Measurements from ENCODE around the gene IFIT1.

Gene IFIT1

DNA sequence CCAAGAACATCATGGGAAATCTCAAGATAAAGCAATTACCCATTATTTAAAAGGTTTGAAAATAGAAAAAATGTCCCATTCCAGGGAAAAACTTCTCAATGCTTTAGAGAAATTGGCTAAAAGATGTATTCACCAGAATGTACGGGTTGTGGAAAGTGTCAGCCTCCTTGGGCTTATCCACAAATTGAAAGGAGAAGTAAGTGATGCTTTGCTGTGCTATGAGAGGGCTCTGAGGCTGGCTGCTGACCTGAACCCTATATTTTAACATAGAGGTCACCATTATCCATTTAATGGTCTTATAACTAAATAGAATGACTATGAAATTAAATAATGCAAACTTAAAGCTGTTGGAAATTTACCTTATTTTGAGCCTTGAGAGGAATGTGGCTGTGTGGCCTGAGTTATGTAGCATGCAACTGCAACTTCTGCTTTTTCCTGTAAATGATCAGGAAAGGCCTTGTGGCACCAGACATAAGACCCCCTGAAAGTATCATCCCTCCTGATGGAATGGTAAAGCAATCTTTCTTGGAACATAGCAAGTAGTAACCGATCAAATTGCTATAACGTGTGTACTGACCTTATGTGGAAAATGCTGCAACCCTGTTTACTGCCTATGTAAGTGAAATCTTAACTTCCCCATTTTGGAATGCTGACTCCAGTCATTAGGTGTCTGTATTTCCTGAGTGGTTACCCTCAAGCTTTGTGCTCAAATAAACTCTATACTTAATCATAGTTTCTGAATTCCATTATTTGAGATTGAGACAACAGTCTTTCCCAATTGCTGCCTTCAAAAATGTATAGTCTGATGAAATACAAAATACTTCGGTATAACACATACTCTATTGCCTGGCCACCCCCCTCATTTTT lies 7.7 kb upstream of the IFIT1 start:
- H4K20me1 ChIP-seq (ENCODE audit: insufficient read depth, low read length): no peaks in the 10 kb centered on the region
- H3F3A ChIP-seq (ENCODE audit: insufficient read depth, low read length): no peaks in the 10 kb centered on the region
- H3K4me2 ChIP-seq (ENCODE audit: low read length): no peak overlapping the region
- H3K9me3 ChIP-seq (ENCODE audit: low read length): no peaks in the 10 kb centered on the region
- H3K79me2 ChIP-seq (ENCODE audit: insufficient read depth, low read length): no peaks in the 10 kb centered on the region
- H3K4me3 ChIP-seq (ENCODE audit: low read depth, low read length, poor library complexity, severe bottlenecking): no peak overlapping the region
- no peak overlapping the region for H3K27ac ChIP-seq (ENCODE audit: low read depth, low read length, poor library complexity, severe bottlenecking)
- TF ChIP-seq CTCF (IDR thresholded peaks at IDR 0.05; ENCODE audit: low read length) (no peak), EZH2 (IDR thresholded peaks at IDR 0.05; ENCODE audit: borderline replicate concordance, low read length) (no peak)
- no peaks in the 10 kb centered on the region for H3K27me3 ChIP-seq (ENCODE audit: insufficient read depth, low read length)
- no peaks in the 10 kb centered on the region for H3K36me3 ChIP-seq (ENCODE audit: insufficient read depth, low read length)
- H3K9ac ChIP-seq (ENCODE audit: low read length): no peak overlapping the region
- no peaks in the 10 kb centered on the region for H3K4me1 ChIP-seq (ENCODE audit: insufficient read depth, low read length, severe bottlenecking)
- no peak overlapping the region for H2AFZ ChIP-seq (ENCODE audit: low read length)
- no peaks in the 10 kb centered on the region for H3K9me2 ChIP-seq (ENCODE audit: low read depth, low read length)

- Histone ChIP-seq H3K36me3 (ENCODE audit: insufficient read depth, low read length) (no peaks in the 10 kb centered on the region), H3K79me2 (ENCODE audit: insufficient read depth, low read length) (no peaks in the 10 kb centered on the region), H4K20me1 (ENCODE audit: insufficient read depth, low read length) (no peaks in the 10 kb centered on the region), H3K4me3 (ENCODE audit: low read depth, low read length, poor library complexity, severe bottlenecking) (no peak overlapping the region), H3F3A (ENCODE audit: insufficient read depth, low read length) (no peaks in the 10 kb centered on the region), H3K4me1 (ENCODE audit: insufficient read depth, low read length, severe bottlenecking) (no peaks in the 10 kb centered on the region), H3K27me3 (ENCODE audit: insufficient read depth, low read length) (no peaks in the 10 kb centered on the region), H3K9ac (ENCODE audit: low read length) (no peak overlapping the region), H2AFZ (ENCODE audit: low read length) (no peak overlapping the region), H3K9me3 (ENCODE audit: low read length) (no peaks in the 10 kb centered on the region), H3K4me2 (ENCODE audit: low read length) (no peak overlapping the region), H3K27ac (ENCODE audit: low read depth, low read length, poor library complexity, severe bottlenecking) (no peak overlapping the region), H3K9me2 (ENCODE audit: low read depth, low read length) (no peaks in the 10 kb centered on the region)
- TF ChIP-seq CTCF (IDR thresholded peaks at IDR 0.05; ENCODE audit: low read length): no peak
- TF ChIP-seq EZH2 (IDR thresholded peaks at IDR 0.05; ENCODE audit: borderline replicate concordance, low read length): no peak
Observed at GRCh38 chr10:89388806-89389205, 3.6 kb upstream of the IFIT1 start.

GRCh38 chr10:89389254-89389653 lies 3.2 kb upstream of the IFIT1 start:
- no peaks in the 10 kb centered on the region for H3K9me3 ChIP-seq (ENCODE audit: low read length)
- no peaks in the 10 kb centered on the region for H3K27me3 ChIP-seq (ENCODE audit: insufficient read depth, low read length)
- no peak overlapping the region for H3K4me3 ChIP-seq (ENCODE audit: low read depth, low read length, poor library complexity, severe bottlenecking)
- H4K20me1 ChIP-seq (ENCODE audit: insufficient read depth, low read length): no peaks in the 10 kb centered on the region
- H3F3A ChIP-seq (ENCODE audit: insufficient read depth, low read length): no peaks in the 10 kb centered on the region
- TF ChIP-seq CTCF (IDR thresholded peaks at IDR 0.05; ENCODE audit: low read length) (no peak; the same call in 1 of the 2 replicates), EZH2 (IDR thresholded peaks at IDR 0.05; ENCODE audit: borderline replicate concordance, low read length) (no peak)
- no peaks in the 10 kb centered on the region for H3K79me2 ChIP-seq (ENCODE audit: insufficient read depth, low read length)
- H3K27ac ChIP-seq (ENCODE audit: low read depth, low read length, poor library complexity, severe bottlenecking): no peak overlapping the region
- no peak overlapping the region for H3K4me2 ChIP-seq (ENCODE audit: low read length)
- no peak overlapping the region for H3K9ac ChIP-seq (ENCODE audit: low read length)
- no peaks in the 10 kb centered on the region for H3K9me2 ChIP-seq (ENCODE audit: low read depth, low read length)
- no peaks in the 10 kb centered on the region for H3K4me1 ChIP-seq (ENCODE audit: insufficient read depth, low read length, severe bottlenecking)
- no peaks in the 10 kb centered on the region for H3K36me3 ChIP-seq (ENCODE audit: insufficient read depth, low read length)
- no peak overlapping the region for H2AFZ ChIP-seq (ENCODE audit: low read length)
